M059J (cell line): ENCODE measurements around the gene RNF213. TPM values are rescaled to one million over a fixed set of nuclear protein-coding genes. Genes with fewer than 3 reads are reported as not detected.

ENCODE experiments used
- DNase-seq: peaks from one replicate; pipeline ENCODE4 v3.0.0-alpha.2; 2012; ENCODE audit warnings: low read depth
- total RNA-seq: library from RNA; depleted of rRNA; stranded (reverse); fragments of >200 nt; shearing (Covaris generic); gene quantifications from 2 replicates; pipeline ENCODE4 v1.2.3, GENCODE V29; 2014; rRNA removed

Gene RNF213
- total RNA-seq, 1 experiment from 2014 or later = 66.4 TPM

GRCh38 chr17:80446645-80447405, 186.2 kb downstream of the RNF213 start:
- DNase-seq = peak; percentile 20

GRCh38 chr17:80447790-80448189, 187.1 kb downstream of the RNF213 start:
- DNase-seq = no peak

Other genes with a start within 250 kb of the RNF213 start
- 9.3 and 15.3 TPM in 2 replicates for gene TBC1D16, start 225.0 kb upstream of the RNF213 start, total RNA-seq
- gene CCDC40, start 224.2 kb upstream of the RNF213 start, total RNA-seq = 0.94 and 1.3 TPM in 2 replicates
- gene GAA, start 159.3 kb upstream of the RNF213 start, total RNA-seq = 5.6 and 11.2 TPM in 2 replicates
- gene EIF4A3, start 113.7 kb upstream of the RNF213 start, total RNA-seq = 103 and 145 TPM in 2 replicates
- gene CARD14, start 90.8 kb upstream of the RNF213 start, total RNA-seq = 0.10 TPM in 1 of 2 replicates, not detected in the other
- gene SGSH, start 40.5 kb upstream of the RNF213 start, total RNA-seq = 26.9 and 34.6 TPM in 2 replicates
- 2.2 and 7.6 TPM in 2 replicates for gene SLC26A11, start 40.4 kb upstream of the RNF213 start, total RNA-seq
- gene ENDOV, start 154.3 kb downstream of the RNF213 start, total RNA-seq = 11.6 and 18.8 TPM in 2 replicates
- gene NPTX1, start 215.8 kb downstream of the RNF213 start, total RNA-seq = 0.79 and 2.0 TPM in 2 replicates